Inflammatory macrophage treated with lipopolysaccharide for 4 hours (primary cell): ENCODE data around the gene PGAP6.
"Not testable (repeated sequence)": the region's sequence is repeated elsewhere in the genome, so short reads cannot be mapped to it uniquely, and the experiment has no call there.

Source experiments
- DNase-seq: peaks from one replicate; pipeline ENCODE4 v3.0.0-alpha.2; 2020

The PGAP6 gene

GRCh38 chr16:346587-346986, 35.2 kb downstream of the PGAP6 start:
- no peak for DNase-seq

DNA sequence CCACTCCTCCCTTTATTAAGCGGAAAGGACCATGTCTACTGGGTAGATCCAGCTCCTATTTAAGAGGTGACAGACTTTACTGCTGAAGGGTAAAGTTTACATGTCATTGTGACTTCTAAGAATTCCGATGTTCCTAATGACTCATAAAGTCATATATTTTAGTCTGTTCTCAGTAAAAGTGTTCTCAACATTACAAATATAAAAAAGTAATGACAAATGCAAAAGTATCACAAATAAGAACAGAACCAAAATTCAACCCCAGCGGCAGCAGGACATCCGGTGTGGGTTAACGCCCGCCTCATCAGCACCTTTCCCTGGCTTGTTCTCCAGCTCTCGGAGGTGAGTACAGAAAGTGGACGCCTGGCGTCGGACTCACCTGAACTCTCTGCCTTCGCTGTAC, 36.0 kb downstream of the PGAP6 start:
- DNase-seq, result no peak

DNA sequence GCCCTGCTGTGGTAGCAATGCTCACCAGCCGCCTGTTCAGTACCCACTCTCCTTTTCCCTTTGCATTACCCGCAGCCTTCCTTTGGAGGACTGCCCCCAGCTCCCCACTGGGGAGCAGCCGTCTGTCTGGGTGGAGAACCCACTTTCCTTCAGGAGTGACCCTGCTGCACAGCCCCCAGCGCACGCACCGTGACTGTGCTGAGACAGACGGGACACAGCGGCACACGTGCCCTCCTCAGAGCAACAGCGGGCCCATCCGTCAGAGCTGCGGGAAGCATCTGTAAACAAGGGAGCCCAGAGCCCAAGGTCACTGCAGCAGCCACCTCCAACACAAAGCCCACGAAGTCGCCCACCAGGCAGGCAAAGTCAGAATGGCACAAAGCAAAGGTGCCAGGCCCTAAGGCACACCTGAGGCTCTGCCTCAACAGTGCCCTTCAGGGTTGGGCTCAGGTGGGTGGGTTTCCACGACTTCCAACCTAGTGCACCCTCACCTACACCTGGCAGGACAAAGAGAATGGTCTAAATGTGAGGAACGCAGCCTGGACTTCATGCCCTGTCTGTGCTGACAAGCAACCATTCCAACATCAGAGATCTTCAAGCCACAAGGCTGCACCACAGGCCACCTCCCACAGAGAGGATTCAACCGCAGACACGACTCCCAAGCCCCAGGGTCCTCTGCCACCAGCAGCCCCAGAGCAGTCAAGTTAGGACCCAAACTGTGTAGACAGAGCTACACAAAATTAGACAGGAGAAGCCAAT, 39.1 kb downstream of the PGAP6 start:
- no peak for DNase-seq

- DNase-seq, result not testable (repeated sequence)
Measured at GRCh38 chr16:341974-342336, 39.8 kb downstream of the PGAP6 start.

GRCh38 chr16:341095-341973, 40.4 kb downstream of the PGAP6 start:
- DNase-seq, result not testable (repeated sequence)

- no peak for DNase-seq
Measured at GRCh38 chr16:340370-341091, 41.2 kb downstream of the PGAP6 start.

DNA sequence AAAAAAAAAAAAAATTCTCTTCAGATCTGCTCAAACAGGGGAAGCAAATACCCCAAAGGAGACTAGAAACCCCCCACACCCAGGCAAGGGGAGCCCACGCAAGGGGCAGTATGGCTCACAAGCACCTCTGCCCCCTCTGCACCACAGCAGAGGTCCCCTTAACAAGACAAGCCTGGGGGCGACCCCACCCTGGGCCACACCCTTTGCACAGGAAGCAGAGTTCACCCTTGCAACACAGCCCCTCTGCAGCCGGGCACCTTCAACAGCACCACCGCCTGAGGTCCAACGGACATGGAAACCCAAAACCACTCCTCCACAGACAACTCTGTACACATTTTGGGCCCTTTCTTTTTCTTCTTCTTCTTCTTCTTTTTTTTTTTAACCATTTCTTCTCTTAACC, 42.1 kb downstream of the PGAP6 start:
- peak; percentile 10 for DNase-seq

GRCh38 chr16:337975-338575, 43.7 kb downstream of the PGAP6 start:
- DNase-seq, result peak; percentile 56

DNA sequence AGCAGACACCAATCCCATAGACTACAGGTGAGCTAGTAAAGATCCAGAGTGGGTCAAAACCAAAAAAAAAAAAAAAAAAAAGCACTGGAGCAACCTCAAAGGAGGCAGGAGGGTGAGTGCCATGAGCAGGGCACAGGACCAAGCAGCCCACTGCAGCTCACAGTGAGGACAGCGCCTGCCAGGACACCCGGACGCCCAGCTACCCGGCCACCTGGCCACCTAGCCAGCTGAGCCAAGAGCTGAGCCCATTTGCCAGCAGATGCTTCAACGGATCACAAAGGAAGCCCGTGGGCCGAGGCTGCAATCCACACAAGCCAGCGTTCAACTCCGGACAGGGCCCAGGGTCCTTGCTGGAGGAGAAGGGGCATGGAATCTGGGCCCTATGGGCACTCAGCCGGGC, 44.3 kb downstream of the PGAP6 start:
- no peak for DNase-seq

- peak; percentile 36 for DNase-seq
Measured at GRCh38 chr16:336269-336668, 45.5 kb downstream of the PGAP6 start.

- DNase-seq, result not testable (repeated sequence)
Measured at GRCh38 chr16:334861-335632, 46.7 kb downstream of the PGAP6 start.

DNA sequence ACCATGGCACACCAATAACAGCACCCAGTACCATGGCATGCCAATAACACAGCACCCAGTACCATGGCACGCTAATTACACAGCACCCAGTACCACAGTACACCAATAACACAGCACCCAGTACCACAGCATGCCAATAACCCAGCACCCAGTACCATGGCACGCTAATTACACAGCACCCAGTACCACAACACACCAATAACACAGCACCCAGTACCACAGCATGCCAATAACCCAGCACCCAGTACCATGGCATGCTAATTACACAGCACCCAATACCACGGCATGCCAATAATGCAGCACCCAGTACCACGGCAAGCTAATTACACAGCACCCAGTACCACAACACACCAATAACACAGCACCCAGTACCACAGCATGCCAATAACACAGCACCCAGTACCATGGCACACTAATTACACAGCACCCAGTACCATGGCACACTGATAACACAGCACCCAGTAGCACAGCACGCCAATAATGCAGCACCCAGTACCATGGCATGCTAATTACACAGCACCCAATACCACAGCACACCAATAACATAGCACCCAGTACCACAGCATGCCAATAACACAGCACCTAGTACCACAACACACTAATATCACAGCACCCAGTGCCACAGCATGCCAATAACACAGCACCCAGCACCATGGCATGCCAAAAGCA, 47.5 kb downstream of the PGAP6 start:
- not testable (repeated sequence) for DNase-seq

DNA sequence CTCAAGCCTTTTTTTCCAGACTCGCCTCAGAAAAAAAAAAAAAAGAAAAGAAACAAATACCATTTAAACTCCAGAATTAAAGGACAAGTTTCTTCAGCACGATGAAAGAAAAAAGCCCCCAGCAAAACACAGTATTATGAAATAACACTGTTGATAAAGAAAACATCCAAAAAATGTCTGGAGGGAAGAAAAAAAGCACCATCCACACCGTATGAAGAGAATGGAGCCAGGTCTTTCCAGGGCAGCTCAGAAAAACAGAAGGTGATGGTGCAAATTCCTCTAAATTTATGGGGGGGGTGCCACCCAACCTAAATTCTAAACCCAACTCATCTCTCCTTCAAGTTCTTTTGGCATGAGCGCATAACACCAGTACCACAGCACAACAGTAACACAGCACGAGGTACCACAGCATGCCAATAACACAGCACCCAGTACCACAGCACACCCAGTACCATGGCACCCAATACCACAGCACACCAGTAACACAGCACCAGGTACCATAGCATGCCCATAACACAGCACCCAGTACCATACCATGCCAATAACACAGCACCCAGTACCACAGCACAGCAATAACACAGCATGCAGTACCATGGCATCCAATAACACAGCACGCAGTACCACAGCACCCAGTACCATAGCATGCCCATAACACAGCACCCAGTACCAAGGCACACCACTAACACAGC, 48.2 kb downstream of the PGAP6 start:
- DNase-seq, result no peak

GRCh38 chr16:331181-331814, 50.5 kb downstream of the PGAP6 start:
- DNase-seq, result not testable (repeated sequence)

- DNase-seq, result no peak
Measured at GRCh38 chr16:330741-331140, 51.0 kb downstream of the PGAP6 start.

GRCh38 chr16:325375-326145, 56.2 kb downstream of the PGAP6 start:
- DNase-seq, result peak; percentile 27

- no peak for DNase-seq
Measured at GRCh38 chr16:324451-325334, 57.1 kb downstream of the PGAP6 start.

DNA sequence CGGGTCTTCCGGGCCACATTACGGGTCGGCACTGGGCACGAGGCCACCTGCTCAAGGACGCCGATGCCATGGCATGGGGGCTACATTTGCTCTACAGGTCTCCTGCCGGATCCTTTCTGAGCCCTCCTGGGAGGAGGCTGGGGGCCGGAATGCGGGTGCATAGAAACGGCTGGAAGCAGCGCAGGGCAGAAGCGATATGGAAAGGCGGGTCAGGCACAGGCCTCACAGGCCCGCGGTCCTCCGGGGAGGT, 57.7 kb downstream of the PGAP6 start:
- DNase-seq, result no peak
